ENCODE measurements around the gene COQ10B.
"Not testable (repeated sequence)": the region's sequence is repeated elsewhere in the genome, so short reads cannot be mapped to it uniquely, and the experiment has no call there.

DNA sequence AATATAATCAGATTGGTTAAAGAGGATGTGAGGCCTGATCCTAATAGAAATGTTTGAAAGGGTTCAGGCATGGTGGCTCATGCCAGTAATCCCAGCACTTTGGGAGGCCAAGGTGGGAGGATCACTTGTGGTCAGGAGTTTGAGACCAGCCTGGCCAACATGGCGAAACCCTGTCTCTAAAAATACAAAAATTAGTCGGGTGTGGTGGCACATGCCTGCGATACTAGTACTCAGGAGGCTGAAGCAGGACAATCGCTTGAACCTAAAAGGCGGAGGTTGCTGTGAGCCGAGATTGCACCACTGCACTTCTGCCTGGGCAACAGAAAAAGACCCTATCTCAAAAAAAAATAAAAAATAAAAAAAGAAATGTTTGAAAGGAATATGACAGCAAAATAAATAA lies 20.8 kb upstream of the COQ10B start:
- TF ChIP-seq, protein P1, sequence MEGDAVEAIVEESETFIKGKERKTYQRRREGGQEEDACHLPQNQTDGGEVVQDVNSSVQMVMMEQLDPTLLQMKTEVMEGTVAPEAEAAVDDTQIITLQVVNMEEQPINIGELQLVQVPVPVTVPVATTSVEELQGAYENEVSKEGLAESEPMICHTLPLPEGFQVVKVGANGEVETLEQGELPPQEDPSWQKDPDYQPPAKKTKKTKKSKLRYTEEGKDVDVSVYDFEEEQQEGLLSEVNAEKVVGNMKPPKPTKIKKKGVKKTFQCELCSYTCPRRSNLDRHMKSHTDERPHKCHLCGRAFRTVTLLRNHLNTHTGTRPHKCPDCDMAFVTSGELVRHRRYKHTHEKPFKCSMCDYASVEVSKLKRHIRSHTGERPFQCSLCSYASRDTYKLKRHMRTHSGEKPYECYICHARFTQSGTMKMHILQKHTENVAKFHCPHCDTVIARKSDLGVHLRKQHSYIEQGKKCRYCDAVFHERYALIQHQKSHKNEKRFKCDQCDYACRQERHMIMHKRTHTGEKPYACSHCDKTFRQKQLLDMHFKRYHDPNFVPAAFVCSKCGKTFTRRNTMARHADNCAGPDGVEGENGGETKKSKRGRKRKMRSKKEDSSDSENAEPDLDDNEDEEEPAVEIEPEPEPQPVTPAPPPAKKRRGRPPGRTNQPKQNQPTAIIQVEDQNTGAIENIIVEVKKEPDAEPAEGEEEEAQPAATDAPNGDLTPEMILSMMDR (IDR thresholded peaks at IDR 0.05), result not testable (repeated sequence)
- TF ChIP-seq ZFX (IDR thresholded peaks at IDR 0.05; ENCODE audit: borderline replicate concordance), result not testable (repeated sequence)
